ENCODE data around the gene OXER1. TPM values are rescaled to one million over a fixed set of nuclear protein-coding genes. Genes with fewer than 3 reads are reported as not detected.
A peak's percentile ranks its signal among the peaks of the same experiment; 100 is the strongest.

Gene OXER1
- total RNA-seq, 4 donors from 2014 or later = 1.9 to 5.4 TPM; not detected in 2

DNA sequence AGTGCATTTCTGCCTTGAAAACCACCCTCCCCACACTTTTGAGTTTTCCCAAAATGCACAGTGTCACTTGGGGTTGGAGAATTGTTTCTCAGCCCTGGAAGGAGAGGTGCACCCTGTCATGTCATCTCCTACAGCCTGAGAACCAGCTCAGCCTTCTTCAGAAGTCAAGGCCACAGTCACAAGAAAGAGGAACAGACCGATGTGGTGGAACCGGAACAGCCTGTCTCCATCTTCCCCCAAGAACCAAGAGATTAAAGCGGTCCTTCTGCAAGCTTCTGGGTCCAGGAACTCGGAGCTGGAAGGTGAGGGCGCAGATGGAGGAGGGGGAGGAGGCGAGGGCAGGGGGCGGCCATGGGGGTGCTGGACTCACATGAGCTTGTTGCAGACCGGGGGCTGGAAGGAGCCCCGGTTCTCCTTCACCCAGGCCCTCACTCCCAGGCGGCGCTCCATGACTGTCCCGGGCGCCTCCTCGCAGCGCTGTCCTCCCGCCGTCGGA lies 28.2 kb upstream of the OXER1 start:
- H3K4me3 ChIP-seq = peak overlapping the region; percentile 45 to 79
- no peak for DNase-seq
- no peaks in the 10 kb centered on the region for H3K36me3 ChIP-seq
- intact Hi-C loops (cut with DNase I; ENCODE audit: low total_unique reads) = no loop called here
- TF ChIP-seq, protein P1, sequence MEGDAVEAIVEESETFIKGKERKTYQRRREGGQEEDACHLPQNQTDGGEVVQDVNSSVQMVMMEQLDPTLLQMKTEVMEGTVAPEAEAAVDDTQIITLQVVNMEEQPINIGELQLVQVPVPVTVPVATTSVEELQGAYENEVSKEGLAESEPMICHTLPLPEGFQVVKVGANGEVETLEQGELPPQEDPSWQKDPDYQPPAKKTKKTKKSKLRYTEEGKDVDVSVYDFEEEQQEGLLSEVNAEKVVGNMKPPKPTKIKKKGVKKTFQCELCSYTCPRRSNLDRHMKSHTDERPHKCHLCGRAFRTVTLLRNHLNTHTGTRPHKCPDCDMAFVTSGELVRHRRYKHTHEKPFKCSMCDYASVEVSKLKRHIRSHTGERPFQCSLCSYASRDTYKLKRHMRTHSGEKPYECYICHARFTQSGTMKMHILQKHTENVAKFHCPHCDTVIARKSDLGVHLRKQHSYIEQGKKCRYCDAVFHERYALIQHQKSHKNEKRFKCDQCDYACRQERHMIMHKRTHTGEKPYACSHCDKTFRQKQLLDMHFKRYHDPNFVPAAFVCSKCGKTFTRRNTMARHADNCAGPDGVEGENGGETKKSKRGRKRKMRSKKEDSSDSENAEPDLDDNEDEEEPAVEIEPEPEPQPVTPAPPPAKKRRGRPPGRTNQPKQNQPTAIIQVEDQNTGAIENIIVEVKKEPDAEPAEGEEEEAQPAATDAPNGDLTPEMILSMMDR (IDR thresholded peaks at IDR 0.05) = no peak
- H3K27me3 ChIP-seq = no peaks in the 10 kb centered on the region
- H3K9me3 ChIP-seq = no peaks in the 10 kb centered on the region
- H3K27ac ChIP-seq = peak overlapping the region; percentile 89 to 97
- no peaks in the 10 kb centered on the region for H3K4me1 ChIP-seq

DNA sequence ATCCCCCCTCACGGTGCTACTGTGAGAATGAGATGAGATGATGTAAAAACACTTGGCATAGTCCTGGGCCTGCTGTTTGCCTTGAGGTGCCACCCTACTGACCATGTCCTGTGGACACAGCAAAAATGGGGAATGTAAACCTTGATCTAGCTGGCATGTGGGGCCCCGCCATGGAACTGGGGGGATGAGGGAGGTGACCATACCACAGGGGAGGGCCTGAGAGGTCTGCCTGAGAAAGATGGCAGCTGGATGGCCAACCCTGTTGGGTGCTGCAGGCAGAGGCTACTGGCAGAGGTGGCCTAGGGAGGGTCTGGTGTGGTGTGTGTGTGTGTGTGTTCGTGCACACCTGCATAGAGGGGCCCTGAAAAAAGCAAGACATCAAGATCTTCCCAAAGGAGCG lies 27.7 kb upstream of the OXER1 start:
- intact Hi-C loops (cut with DNase I; ENCODE audit: low total_unique reads) = no loop called here
- no peaks in the 10 kb centered on the region for H3K27me3 ChIP-seq

DNA sequence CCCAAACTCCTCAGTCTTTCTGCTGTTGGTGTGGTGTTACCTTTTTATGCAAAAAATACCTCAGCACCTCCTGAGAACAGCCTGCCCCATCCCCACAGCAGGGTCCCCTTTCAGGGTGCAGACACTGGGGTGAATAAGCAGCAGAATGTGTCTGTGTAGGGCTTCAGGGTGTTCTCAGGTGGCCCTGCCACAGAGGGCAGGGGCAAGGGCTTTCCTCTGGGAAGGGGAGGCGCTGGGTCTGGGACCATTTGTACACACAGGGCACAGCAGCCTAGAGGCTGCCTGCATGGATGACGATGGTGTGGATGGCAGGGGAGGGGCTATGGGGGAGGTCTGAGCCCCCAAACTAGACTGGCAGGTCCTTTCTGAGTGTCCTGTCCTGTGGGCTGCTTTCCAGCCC lies 25.8 kb upstream of the OXER1 start:
- Histone ChIP-seq H3K36me3 (no peaks in the 10 kb centered on the region), H3K27me3 (no peaks in the 10 kb centered on the region), H3K9me3 (no peaks in the 10 kb centered on the region), H3K27ac (no peak overlapping the region), H3K4me1 (no peaks in the 10 kb centered on the region), H3K4me3 (no peak overlapping the region)
- no peak for DNase-seq
- TF ChIP-seq, protein P1 (IDR thresholded peaks at IDR 0.05) = no peak
- intact Hi-C loops (cut with DNase I; ENCODE audit: low total_unique reads) = no loop called here

More for the DNA sequence above, 27.7 kb upstream of the OXER1 start:
- H3K27ac ChIP-seq = peak overlapping the region; percentile 89 to 97
- H3K9me3 ChIP-seq = no peaks in the 10 kb centered on the region
- H3K4me1 ChIP-seq = no peaks in the 10 kb centered on the region
- H3K36me3 ChIP-seq = no peaks in the 10 kb centered on the region
- DNase-seq = no peak
- TF ChIP-seq, protein P1 (IDR thresholded peaks at IDR 0.05) = no peak
- TF ChIP-seq POLR2A (IDR thresholded peaks at IDR 0.05) = no peak
- H3K4me3 ChIP-seq = peak overlapping the region; percentile 45 to 79

DNA sequence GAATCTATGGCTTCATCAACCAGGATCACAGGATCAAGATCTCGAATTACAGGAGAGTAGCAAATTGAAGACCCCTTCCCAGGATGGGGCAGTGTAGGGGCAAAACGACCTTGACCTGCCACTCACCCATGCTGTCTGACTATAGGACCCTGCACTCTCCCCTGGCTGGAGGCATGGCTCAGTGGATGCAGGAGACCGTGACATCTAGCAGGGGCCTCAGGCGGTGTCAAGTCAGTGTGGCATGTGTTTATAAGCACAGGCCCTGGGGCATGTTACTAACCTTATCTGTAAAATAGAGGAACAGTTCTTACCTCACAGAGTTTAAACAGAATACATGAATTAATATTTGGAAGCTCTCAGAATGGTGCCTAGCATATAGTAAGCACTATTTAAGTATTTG lies 24.9 kb upstream of the OXER1 start:
- Histone ChIP-seq H3K9me3 (no peaks in the 10 kb centered on the region), H3K4me3 (no peak overlapping the region), H3K27me3 (no peaks in the 10 kb centered on the region), H3K4me1 (no peaks in the 10 kb centered on the region), H3K36me3 (no peaks in the 10 kb centered on the region), H3K27ac (no peak overlapping the region)
- no peak for DNase-seq
- TF ChIP-seq, protein P1 (IDR thresholded peaks at IDR 0.05) = no peak
- TF ChIP-seq POLR2A (IDR thresholded peaks at IDR 0.05) = no peak
- intact Hi-C loops (cut with DNase I; ENCODE audit: low total_unique reads) = no loop called here

DNA sequence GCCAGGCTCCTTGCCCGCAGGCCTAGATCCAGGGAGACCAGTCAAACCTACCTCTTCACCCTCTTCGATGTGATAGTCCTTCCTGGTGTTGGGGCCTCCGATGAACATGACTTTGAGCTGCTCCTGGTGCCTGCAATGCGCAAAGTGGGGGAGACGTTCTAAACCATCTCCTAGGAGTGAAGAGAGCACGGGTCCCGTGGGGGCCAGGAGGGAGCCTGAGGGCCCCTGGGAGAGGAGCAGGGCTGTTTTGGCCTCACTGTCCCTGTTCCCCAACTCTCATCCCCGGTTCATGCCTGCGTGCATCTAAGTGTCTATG lies 24.5 kb upstream of the OXER1 start:
- TF ChIP-seq, protein P1 (IDR thresholded peaks at IDR 0.05) = no peak
- no peak for TF ChIP-seq POLR2A (IDR thresholded peaks at IDR 0.05)
- H3K36me3 ChIP-seq = no peaks in the 10 kb centered on the region
- no peak for DNase-seq
- no peaks in the 10 kb centered on the region for H3K9me3 ChIP-seq
- H3K4me3 ChIP-seq = no peak overlapping the region
- no peaks in the 10 kb centered on the region for H3K27me3 ChIP-seq
- intact Hi-C loops (cut with DNase I; ENCODE audit: low total_unique reads) = no loop called here
- no peaks in the 10 kb centered on the region for H3K4me1 ChIP-seq
- H3K27ac ChIP-seq = no peak overlapping the region
